MCF 10A (cell line): ENCODE measurements around the gene HOTAIR. TPM values are rescaled to one million over a fixed set of nuclear protein-coding genes. Genes with fewer than 3 reads are reported as not detected.

Experiments used
- BruUV-seq: library from RNA; stranded (reverse); fragments of 400-500 nt; replicated peaks from 2 replicates; lab custom pipeline; 2021; lab: Mats Ljungman, UMichigan
- CTCF ChIA-PET: fragments of 300-600 bp; sonication (Branson Sonifier 250); formaldehyde crosslinking; extraction: SDS; loops from one replicate; lab custom pipeline; 2021; ENCODE audit warnings: antibody characterized with exemption, inconsistent platforms; lab: Yijun Ruan, JAX
- POLR2A ChIA-PET: fragments of 300-600, 350-650 bp; sonication (Branson Sonifier 250); formaldehyde crosslinking; extraction: SDS; loops from one replicate; lab custom pipeline; 2020; ENCODE audit warnings: antibody characterized with exemption, inconsistent platforms; lab: Yijun Ruan, JAX
- DNase-seq: peaks from one replicate; pipeline ENCODE4 v3.0.0-alpha.2; 2018; ENCODE audit not compliant: unreplicated experiment
- H3K27ac Mint-ChIP-seq: one replicate; pipeline ENCODE4 v1.8.0; 2022; ENCODE audit warnings: mild to moderate bottlenecking, low read depth, mixed read lengths; ENCODE audit not compliant: unreplicated experiment
- H3K27me3 Mint-ChIP-seq: one replicate; pipeline ENCODE4 v1.8.0; 2022; ENCODE audit warnings: mixed read lengths; ENCODE audit not compliant: insufficient read depth, unreplicated experiment
- H3K36me3 Mint-ChIP-seq: one replicate; pipeline ENCODE4 v1.8.0; 2022; ENCODE audit warnings: mild to moderate bottlenecking, moderate library complexity, mixed read lengths; ENCODE audit not compliant: insufficient read depth, unreplicated experiment
- H3K4me1 Mint-ChIP-seq: one replicate; pipeline ENCODE4 v1.8.0; 2022; ENCODE audit warnings: mixed read lengths; ENCODE audit not compliant: insufficient read depth, unreplicated experiment
- H3K4me3 Mint-ChIP-seq: one replicate; pipeline ENCODE4 v1.8.0; 2022; ENCODE audit warnings: mild to moderate bottlenecking, moderate library complexity, mixed read lengths; ENCODE audit not compliant: unreplicated experiment
- H3K9me3 Mint-ChIP-seq: one replicate; pipeline ENCODE4 v1.8.0; 2022; ENCODE audit warnings: mixed read lengths; ENCODE audit not compliant: unreplicated experiment
- CTCF ChIP-seq: fragments of 200-600 bp; IDR thresholded peaks from one replicate; pipeline ENCODE4 v1.8.0; 2022; ENCODE audit warnings: antibody characterized with exemption, mild to moderate bottlenecking; ENCODE audit not compliant: unreplicated experiment
- intact Hi-C: fragments of 100-400 bp; cut with micrococcal nuclease; formaldehyde crosslinking; loops from 2 replicates; pipeline ENCODE4 v1.14.1; 2022
- total RNA-seq: library from RNA; stranded (reverse); gene quantifications from 2 replicates; pipeline ENCODE4 v1.2.3, GENCODE V29; 2022

The HOTAIR gene
- total RNA-seq, 1 experiment from 2014 or later, result 2.0 TPM

DNA sequence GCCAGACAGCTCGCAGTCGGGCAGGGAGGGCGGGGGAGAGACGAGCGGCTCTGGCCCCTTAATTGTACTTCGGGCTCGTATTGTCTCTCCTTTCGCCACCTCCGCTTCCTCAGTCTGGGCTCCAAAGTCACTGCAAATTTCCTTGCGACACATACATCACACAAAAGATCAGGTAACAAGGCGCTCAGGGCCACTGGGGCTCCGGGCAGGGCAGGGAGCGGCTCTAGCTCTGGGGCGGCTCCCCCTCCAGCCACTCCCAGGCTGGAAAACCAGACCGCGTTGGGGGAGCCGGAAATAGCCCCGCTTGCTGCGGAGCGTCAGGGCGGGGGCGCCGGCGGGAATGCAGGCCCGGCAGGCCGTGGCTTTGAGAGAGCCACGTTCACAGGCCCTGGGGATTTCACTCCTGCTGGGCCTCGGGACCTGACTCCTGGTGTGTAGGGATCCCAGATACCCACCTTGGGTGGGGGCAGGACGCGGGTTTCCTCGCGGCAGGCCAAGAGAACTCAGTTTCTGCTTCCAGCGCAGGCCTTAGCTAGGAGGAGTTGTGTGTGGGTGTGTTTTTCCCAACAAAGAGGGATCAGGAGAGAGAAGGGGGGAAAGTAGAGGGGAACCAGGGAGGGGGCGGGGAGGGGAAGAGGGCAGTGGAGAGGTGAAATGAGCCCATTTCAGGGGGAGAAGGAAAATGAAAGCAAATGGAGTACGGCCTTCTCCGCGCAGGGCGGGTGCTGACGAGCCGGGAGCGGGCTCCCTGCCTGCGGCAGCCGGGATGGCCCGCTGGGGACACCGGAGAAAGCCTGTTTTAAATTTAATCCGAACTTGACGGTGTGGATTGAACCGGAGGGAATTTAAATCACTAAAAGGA is 20.9 kb upstream of the HOTAIR start:
- DNase-seq, result no peak
- Mint-ChIP-seq H3K27me3 (peaks cover 7% of the 10 kb centered on the region), H3K27ac (no peak overlapping the region), H3K4me3 (no peak overlapping the region), H3K36me3 (no peaks in the 10 kb centered on the region), H3K4me1 (no peaks in the 10 kb centered on the region), H3K9me3 (no peaks in the 10 kb centered on the region)
- ChIA-PET CTCF (interaction anchor here (1.0 kb wide), 1 partner anchor 214 kb away, joined by 3 read pairs; no protein-coding TSS in a partner anchor), POLR2A (no interaction called here)
- intact Hi-C loops, result no loop called here
- TF ChIP-seq CTCF, result no peak
- BruUV-seq, result no TSS peak

DNA sequence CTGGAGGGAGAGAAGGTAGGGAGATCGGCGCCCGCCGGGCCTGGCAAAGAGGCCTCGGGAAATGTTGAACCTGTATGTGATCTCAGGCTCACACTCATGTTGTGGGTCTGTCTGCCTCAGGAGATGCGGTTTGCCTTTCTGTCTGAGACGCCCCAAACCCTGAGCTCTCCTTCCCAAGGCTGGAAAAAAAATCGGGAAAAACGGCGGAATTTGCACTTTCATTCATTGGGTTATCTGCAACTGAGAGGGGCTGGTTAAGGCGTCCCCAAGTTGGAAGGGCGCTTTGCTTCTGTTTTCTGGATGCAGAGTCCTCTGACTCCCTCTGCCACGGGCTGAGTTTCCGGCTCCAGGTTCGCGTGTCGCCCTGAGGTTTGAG is 20.2 kb upstream of the HOTAIR start:
- Mint-ChIP-seq H3K27me3 (peaks cover 7% of the 10 kb centered on the region), H3K4me3 (no peak overlapping the region)
- no peak for DNase-seq

GRCh38 chr12:53994264-53995001 is 19.7 kb upstream of the HOTAIR start:
- no peaks in the 10 kb centered on the region for H3K9me3 Mint-ChIP-seq
- no peak for DNase-seq
- no peak overlapping the region for H3K4me3 Mint-ChIP-seq
- no peak for TF ChIP-seq CTCF
- ChIA-PET CTCF (interaction anchor here (0.6 kb wide), 1 partner anchor 131 kb away, joined by 3 read pairs; no protein-coding TSS in a partner anchor), POLR2A (interaction anchor here (0.7 kb wide), 1 partner anchor 149 kb away, joined by 3 read pairs; no protein-coding TSS in a partner anchor)
- BruUV-seq, result no TSS peak
- intact Hi-C loops, result no loop called here
- H3K27me3 Mint-ChIP-seq, result peaks cover 7% of the 10 kb centered on the region
- no peak overlapping the region for H3K27ac Mint-ChIP-seq
- peaks cover 10% of the 10 kb centered on the region for H3K4me1 Mint-ChIP-seq
- H3K36me3 Mint-ChIP-seq, result no peaks in the 10 kb centered on the region

More for the DNA sequence above, 20.2 kb upstream of the HOTAIR start:
- ChIA-PET POLR2A (interaction anchor here (0.7 kb wide), 1 partner anchor 150 kb away, joined by 3 read pairs; no protein-coding TSS in a partner anchor), CTCF (interaction anchor here (0.6 to 1.0 kb wide), 2 partner anchors 132 to 215 kb away, joined by 3 read pairs; no protein-coding TSS in a partner anchor)
- Mint-ChIP-seq H3K36me3 (no peaks in the 10 kb centered on the region), H3K4me1 (peaks cover 6% of the 10 kb centered on the region), H3K9me3 (no peaks in the 10 kb centered on the region), H3K27ac (no peak overlapping the region)
- TF ChIP-seq CTCF, result no peak
- no TSS peak for BruUV-seq
- intact Hi-C loops, result no loop called here

DNA sequence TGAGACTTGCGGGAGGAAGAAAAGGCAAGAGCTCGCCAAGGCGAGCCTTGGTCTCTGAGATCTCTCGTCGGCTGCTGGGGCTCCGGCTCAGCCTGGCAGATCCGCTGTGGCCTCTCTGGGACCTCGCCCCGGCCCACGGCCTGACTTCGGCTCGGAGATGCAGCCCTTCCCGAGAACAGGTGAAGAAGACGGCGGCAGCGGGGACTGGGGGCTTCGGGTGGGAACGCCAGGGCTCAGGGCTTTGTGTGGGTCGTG is 19.2 kb upstream of the HOTAIR start:
- ChIA-PET CTCF (no interaction called here), POLR2A (no interaction called here)
- Mint-ChIP-seq H3K4me1 (peaks cover 15% of the 10 kb centered on the region), H3K4me3 (no peak overlapping the region), H3K27me3 (peaks cover 7% of the 10 kb centered on the region), H3K9me3 (no peaks in the 10 kb centered on the region), H3K27ac (no peak overlapping the region), H3K36me3 (no peaks in the 10 kb centered on the region)
- BruUV-seq, result no TSS peak
- no peak for DNase-seq
- TF ChIP-seq CTCF, result no peak
- intact Hi-C loops, result no loop called here
